SK-N-SH treated with all-trans-retinoic acid at 6 μM for 48 hours (cell line): ENCODE measurements around the gene VEGFC.

Experiments
- ATAC-seq: fragments of 200-7000 bp; cut with Tn5 transposase; 3 replicates; pipeline ENCODE4 v1.9.1; 2020; ENCODE audit warnings: mild to moderate bottlenecking, moderate library complexity
- ARNTL ChIP-seq: fragments of 450-650 bp; formaldehyde crosslinking; IDR thresholded peaks from 2 replicates; pipeline ENCODE4 v1.5.0; 2020; ENCODE audit warnings: low read depth, mild to moderate bottlenecking, moderate library complexity, borderline replicate concordance
- BACH2 ChIP-seq: fragments of 250-450 bp; sonication (Bioruptor Pico); IDR thresholded peaks from 2 replicates; pipeline ENCODE4 v1.9.0; 2021; ENCODE audit warnings: mild to moderate bottlenecking, borderline replicate concordance
- ESRRG ChIP-seq: fragments of 250-450 bp; sonication (Bioruptor Pico); IDR thresholded peaks from 2 replicates; pipeline ENCODE4 v1.6.1; 2021; ENCODE audit warnings: mild to moderate bottlenecking
- GLIS3 ChIP-seq: fragments of 250-450 bp; sonication (Bioruptor Pico); IDR thresholded peaks from 2 replicates; pipeline ENCODE4 v1.5.0; 2020; ENCODE audit warnings: mild to moderate bottlenecking, moderate library complexity
- ISL1 ChIP-seq: fragments of 250-450 bp; sonication (Bioruptor Pico); IDR thresholded peaks from 2 replicates; pipeline ENCODE4 v2.1.2; 2022; ENCODE audit warnings: mild to moderate bottlenecking, moderate library complexity
- OSR1 ChIP-seq: fragments of 250-450 bp; sonication (Bioruptor Pico); IDR thresholded peaks from 2 replicates; pipeline ENCODE4 v1.8.0; 2022; ENCODE audit warnings: moderate library complexity, mild to moderate bottlenecking, inconsistent platforms
- PATZ1 ChIP-seq: fragments of 250-450 bp; sonication (Bioruptor Pico); IDR thresholded peaks from 2 replicates; pipeline ENCODE4 v1.8.0; 2020; ENCODE audit warnings: mild to moderate bottlenecking, moderate library complexity, borderline replicate concordance
- POU6F1 ChIP-seq: fragments of 250-450 bp; sonication (Bioruptor Pico); IDR thresholded peaks from 2 replicates; pipeline ENCODE4 v1.8.0; 2021; ENCODE audit warnings: low read depth, mild to moderate bottlenecking, moderate library complexity, borderline replicate concordance
- PPARA ChIP-seq: fragments of 250-450 bp; sonication (Bioruptor Pico); IDR thresholded peaks from 2 replicates; pipeline ENCODE4 v1.5.0; 2020; ENCODE audit warnings: mild to moderate bottlenecking, borderline replicate concordance
- RARB ChIP-seq: fragments of 250-450 bp; sonication (Bioruptor Pico); IDR thresholded peaks from 2 replicates; pipeline ENCODE4 v1.8.0; 2021; ENCODE audit warnings: mild to moderate bottlenecking, moderate library complexity
- SNAI2 ChIP-seq: fragments of 250-450 bp; sonication (Bioruptor Pico); IDR thresholded peaks from 2 replicates; pipeline ENCODE4 v1.5.0; 2020; ENCODE audit warnings: mild to moderate bottlenecking, moderate library complexity
- TCF4 ChIP-seq: fragments of 250-450 bp; sonication (Bioruptor Pico); IDR thresholded peaks from 2 replicates; pipeline ENCODE4 v1.8.0; 2021; ENCODE audit warnings: mild to moderate bottlenecking, moderate library complexity, borderline replicate concordance
- TOX ChIP-seq: fragments of 250-450 bp; sonication (Bioruptor Pico); IDR thresholded peaks from 2 replicates; pipeline ENCODE4 v1.8.0; 2021; ENCODE audit warnings: mild to moderate bottlenecking, moderate library complexity, borderline replicate concordance
- TSHZ2 ChIP-seq: fragments of 250-450 bp; sonication (Bioruptor Pico); IDR thresholded peaks from 2 replicates; pipeline ENCODE4 v1.5.0; 2020; ENCODE audit warnings: mild to moderate bottlenecking, moderate library complexity
- ZC3H10 ChIP-seq: fragments of 250-450 bp; sonication (Bioruptor Pico); IDR thresholded peaks from 2 replicates; pipeline ENCODE4 v1.5.1; 2021; ENCODE audit warnings: mild to moderate bottlenecking, moderate library complexity
- ZFP3 ChIP-seq: fragments of 250-450 bp; sonication (Bioruptor Pico); IDR thresholded peaks from 2 replicates; pipeline ENCODE4 v1.5.0; 2020; ENCODE audit warnings: mild to moderate bottlenecking, moderate library complexity
- ZFP30 ChIP-seq: fragments of 450-650 bp; formaldehyde crosslinking; IDR thresholded peaks from 2 replicates; pipeline ENCODE4 v1.5.0; 2022; ENCODE audit warnings: mild to moderate bottlenecking, moderate library complexity
- ZNF565 ChIP-seq: fragments of 450-650 bp; formaldehyde crosslinking; conservative IDR thresholded peaks from 2 replicates; pipeline ENCODE4 v1.5.0; 2020; ENCODE audit warnings: low read depth, mild to moderate bottlenecking, moderate library complexity
- ZNF8 ChIP-seq: fragments of 450-650 bp; formaldehyde crosslinking; IDR thresholded peaks from 2 replicates; pipeline ENCODE4 v1.5.0; 2020; ENCODE audit warnings: mild to moderate bottlenecking, moderate library complexity
- TF ChIP-seq, protein P1 (sequence below): fragments of 250-450 bp; sonication (Bioruptor Pico); IDR thresholded peaks from 2 replicates; pipeline ENCODE4 v1.5.1; 2020; ENCODE audit warnings: low read depth, mild to moderate bottlenecking, moderate library complexity
- TF ChIP-seq, protein P2 (sequence below): fragments of 250-450 bp; sonication (Bioruptor Pico); IDR thresholded peaks from 2 replicates; pipeline ENCODE4 v1.5.1; 2021; ENCODE audit warnings: mild to moderate bottlenecking, moderate library complexity

The VEGFC gene

DNA sequence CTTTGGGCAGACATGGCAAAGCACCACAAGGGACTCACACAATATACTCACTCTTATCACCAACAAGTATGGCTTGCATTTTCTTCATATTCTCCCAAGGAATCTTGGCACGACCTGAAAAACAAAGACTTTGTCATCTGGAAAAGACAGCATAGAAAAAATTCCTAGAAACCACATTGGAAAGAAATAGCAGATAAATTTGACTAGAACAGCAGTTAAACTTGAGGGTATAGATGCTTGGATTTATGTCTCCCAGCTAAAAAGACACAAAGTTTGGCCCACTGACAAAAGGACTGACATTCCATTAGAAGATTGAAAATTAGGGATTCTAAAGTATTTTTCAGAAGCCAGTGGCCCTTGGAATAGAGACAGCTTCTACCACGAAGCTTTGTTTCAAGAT, 6.9 kb upstream of the VEGFC start:
- TF ChIP-seq GLIS3 (CRISPR knock-in tag) (no peak), TCF4 (CRISPR knock-in tag) (no peak), ESRRG (CRISPR knock-in tag) (no peak), TOX (CRISPR knock-in tag) (no peak), BACH2 (CRISPR knock-in tag) (no peak), ZNF565 (no peak), TSHZ2 (CRISPR knock-in tag) (no peak), PPARA (CRISPR knock-in tag) (no peak), ZFP30 (CRISPR knock-in tag) (no peak), SNAI2 (CRISPR knock-in tag) (no peak), ZC3H10 (CRISPR knock-in tag) (no peak)
- TF ChIP-seq, protein P1, sequence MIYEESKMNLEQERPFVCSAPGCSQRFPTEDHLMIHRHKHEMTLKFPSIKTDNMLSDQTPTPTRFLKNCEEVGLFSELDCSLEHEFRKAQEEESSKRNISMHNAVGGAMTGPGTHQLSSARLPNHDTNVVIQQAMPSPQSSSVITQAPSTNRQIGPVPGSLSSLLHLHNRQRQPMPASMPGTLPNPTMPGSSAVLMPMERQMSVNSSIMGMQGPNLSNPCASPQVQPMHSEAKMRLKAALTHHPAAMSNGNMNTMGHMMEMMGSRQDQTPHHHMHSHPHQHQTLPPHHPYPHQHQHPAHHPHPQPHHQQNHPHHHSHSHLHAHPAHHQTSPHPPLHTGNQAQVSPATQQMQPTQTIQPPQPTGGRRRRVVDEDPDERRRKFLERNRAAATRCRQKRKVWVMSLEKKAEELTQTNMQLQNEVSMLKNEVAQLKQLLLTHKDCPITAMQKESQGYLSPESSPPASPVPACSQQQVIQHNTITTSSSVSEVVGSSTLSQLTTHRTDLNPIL (CRISPR knock-in tag): no peak
- no peak for ATAC-seq

- TF ChIP-seq TSHZ2 (CRISPR knock-in tag) (no peak), ARNTL (CRISPR knock-in tag) (no peak), RARB (no peak), OSR1 (no peak), ZC3H10 (CRISPR knock-in tag) (no peak), PATZ1 (CRISPR knock-in tag) (no peak), TOX (CRISPR knock-in tag) (no peak), ISL1 (CRISPR knock-in tag) (no peak), TCF4 (CRISPR knock-in tag) (no peak), SNAI2 (CRISPR knock-in tag) (no peak), GLIS3 (CRISPR knock-in tag) (no peak), ESRRG (CRISPR knock-in tag) (no peak), ZNF8 (CRISPR knock-in tag) (no peak), ZFP3 (CRISPR knock-in tag) (no peak), POU6F1 (CRISPR knock-in tag) (no peak), ZNF565 (no peak), PPARA (CRISPR knock-in tag) (no peak)
- TF ChIP-seq, protein P2, sequence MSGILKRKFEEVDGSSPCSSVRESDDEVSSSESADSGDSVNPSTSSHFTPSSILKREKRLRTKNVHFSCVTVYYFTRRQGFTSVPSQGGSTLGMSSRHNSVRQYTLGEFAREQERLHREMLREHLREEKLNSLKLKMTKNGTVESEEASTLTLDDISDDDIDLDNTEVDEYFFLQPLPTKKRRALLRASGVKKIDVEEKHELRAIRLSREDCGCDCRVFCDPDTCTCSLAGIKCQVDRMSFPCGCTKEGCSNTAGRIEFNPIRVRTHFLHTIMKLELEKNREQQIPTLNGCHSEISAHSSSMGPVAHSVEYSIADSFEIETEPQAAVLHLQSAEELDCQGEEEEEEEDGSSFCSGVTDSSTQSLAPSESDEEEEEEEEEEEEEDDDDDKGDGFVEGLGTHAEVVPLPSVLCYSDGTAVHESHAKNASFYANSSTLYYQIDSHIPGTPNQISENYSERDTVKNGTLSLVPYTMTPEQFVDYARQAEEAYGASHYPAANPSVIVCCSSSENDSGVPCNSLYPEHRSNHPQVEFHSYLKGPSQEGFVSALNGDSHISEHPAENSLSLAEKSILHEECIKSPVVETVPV (CRISPR knock-in tag): no peak
- no peak for ATAC-seq
These were observed 5.8 kb upstream of the VEGFC start for GRCh38 chr4:176798540-176798939.
